ENCODE data around the gene NPAS3.

The NPAS3 gene

DNA sequence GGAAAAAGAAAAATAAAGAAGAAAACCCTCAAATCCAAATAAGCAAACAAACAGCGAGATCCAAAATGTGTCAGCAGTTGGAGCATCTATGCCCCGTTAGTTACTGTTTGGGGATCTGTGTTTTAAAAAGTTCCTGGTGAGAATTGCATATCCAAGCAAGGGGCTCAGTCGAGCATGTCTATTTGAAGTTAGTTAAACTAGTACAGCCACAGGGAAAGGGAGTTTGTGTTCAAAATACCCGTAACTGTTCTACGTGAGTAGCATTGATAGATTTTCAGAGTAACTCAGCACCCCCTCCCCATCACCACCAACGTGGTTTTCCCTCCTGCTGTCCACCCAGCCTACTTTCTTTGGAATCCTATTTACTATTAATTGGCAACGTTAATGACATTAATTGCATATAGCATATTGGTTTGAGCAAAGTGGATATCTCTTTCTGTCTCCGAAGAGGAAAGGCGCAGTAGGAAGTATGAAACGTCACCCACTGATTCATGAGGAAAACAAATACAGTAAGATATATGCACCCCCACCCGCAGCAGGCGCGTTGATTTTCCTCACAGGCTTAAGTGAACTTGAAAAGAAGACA lies 1.5 kb downstream of the NPAS3 start:
- in situ Hi-C loops (cut with MboI; ENCODE audit: low sequenced_read_pairs) = no loop called here

DNA sequence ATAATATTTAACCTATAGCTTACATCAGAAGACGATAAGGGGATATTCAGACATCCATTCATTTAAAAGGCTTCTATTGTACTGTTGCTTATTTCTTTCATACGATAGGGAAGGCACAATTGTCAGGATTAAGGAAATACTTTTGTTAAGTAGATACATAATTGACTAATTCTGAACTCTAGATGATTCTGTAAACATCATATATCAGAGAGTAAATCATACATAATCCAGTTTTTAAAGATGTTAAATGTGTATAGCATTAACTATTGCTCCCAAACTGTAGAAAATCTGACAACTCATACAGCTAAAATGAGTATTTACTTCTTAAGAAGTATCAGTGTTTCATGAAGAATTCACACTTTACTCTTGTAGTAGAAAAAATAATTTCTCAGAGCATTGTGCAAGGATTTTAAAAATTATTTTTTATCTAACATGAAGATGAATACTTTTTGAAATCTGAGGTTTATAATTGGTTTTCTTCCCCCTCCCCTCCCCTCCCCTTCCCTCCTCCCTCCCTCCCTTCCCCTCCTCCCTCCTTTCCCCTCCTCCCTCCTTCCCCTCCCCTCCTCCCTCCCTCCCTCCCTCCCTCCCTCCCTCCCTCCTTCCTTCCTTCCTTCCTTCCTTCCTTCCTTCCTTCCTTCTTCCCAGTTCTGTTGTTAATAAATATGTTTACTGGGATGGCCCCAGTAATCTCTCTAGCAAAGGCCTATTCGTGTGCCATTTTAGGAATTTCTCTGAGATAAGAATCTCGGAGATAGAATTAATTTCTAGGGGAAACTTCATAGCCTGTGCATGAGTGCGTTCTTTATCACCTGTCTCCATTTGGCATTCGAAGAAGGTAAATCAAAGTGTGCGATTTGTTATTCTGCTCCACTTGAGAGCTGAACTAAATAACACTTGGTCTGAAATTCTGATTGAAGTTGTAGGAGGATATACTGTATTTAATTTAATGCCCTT lies 2.3 kb downstream of the NPAS3 start:
- in situ Hi-C loops (cut with MboI; ENCODE audit: low sequenced_read_pairs) = no loop called here

DNA sequence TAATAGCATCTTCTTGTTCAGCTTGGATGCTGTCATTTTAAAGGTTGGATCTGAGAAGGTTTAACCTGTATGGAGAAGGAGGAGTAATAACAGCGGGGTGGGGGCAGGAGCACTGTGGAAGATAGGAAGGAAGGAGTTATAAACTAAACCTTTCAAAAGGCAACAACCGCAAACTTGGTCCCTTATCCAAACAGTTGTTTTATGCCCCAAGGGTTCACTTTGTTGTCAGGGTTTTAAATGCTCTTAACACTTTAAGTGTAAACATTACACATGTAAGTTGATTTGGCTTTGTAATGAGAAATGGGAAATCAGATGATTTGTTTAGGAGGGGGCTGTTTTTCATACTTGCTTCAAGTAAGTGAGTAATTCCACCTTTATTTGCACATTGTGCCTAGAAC lies 3.0 kb downstream of the NPAS3 start:
- in situ Hi-C loops (cut with MboI; ENCODE audit: low sequenced_read_pairs) = no loop called here

DNA sequence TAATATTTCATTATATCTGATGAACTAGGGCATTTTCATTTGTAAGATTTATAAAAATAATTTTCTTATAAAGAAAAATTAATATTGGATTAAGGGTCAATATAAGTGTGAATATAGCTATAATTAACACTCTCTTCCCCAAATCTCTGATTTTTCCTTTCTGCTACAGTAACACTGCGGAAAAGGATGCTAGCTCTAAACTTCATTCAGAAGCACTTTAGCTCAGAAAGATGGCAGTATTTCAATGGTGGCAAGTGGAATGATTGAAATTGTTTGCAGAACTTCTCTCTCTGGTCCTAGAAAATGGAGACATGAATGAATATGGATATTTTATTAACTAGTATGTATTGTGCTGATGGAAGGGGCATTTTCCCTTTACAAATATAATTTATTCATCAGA lies 8.4 kb downstream of the NPAS3 start:
- in situ Hi-C loops (cut with MboI; ENCODE audit: low sequenced_read_pairs) = no loop called here

DNA sequence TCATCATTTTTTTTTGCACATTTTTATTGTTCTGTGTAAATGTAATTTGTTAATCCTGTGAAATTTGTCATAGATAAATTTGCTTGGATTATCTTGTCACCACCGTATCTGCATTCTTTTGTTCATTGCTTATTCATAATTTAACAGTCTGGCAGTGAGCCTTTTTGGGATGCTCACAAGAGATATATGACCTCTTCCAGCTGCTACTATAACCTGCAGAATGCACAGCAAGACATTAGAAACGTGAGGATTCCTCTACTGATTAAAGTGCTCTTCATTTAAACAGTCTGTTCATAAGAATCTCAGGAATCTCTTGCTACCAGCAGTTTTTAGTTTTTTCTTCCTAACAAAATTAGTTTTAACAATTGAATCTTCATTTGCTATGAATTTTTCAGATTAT lies 9.1 kb downstream of the NPAS3 start:
- in situ Hi-C loops (cut with MboI; ENCODE audit: low sequenced_read_pairs) = no loop called here

DNA sequence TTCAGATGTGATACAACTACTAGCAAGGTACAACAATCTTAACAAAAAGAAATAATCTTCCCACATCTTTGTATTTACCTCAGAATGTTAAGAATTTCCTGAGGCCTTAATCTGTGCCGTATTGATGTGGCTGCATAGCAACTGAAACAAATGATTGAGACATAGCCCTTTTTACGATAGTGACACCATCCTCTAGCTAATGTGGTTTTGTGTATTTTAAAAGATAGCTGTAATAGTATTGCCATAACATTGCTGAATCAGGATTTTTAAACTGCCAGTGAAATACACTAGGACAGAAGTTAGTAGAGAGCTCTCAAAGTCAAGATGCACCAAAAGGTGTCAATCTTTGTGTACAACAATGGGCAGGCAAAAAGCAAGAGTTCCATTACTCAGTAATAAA lies 11.9 kb downstream of the NPAS3 start:
- in situ Hi-C loops (cut with MboI; ENCODE audit: low sequenced_read_pairs) = no loop called here

DNA sequence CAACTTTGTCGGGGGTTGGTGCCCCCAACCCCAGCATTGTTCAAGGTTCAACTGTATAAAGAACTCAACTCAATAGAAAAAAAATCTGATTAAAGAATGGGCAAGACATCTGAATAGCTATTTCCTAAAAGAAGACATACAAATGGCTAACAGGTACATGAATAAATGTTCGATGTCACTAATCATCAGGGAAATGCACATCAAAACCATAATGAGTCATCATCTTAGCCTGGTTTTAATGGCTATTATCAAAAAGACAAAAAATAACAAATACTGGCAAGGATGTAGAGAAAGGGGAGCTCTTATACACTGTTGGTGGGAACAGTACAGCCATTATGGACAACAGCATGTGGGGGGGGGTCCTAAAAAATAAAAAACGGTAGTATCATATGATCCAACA lies 28.7 kb downstream of the NPAS3 start:
- in situ Hi-C loops (cut with MboI; ENCODE audit: low sequenced_read_pairs) = no loop called here

DNA sequence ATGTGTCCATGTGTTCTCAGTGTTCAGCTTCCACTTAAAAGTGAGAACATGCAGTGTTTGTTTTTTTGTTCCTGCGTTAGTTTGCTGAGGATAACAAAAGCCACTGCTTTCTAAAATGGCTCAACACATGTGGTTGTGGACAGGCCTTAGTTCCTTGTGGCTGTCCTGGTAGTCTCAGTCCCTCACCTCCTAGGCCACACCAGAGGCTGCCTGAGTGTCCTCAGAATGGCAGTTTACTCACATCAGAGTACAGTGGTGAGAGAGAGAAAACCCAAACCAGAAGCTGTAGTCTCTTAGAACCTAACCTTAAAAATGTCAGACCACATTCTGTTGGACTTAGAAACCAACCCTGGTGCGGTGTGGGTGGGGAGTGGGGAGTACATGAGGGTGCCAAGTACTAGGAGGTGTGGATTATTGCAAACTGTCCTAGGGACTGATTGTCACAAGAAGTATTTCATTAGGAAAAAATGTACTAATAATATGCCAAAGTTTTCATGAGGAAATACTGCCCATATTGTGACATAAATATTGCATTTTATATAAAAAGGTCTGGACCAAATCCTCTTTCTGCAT lies 30.4 kb downstream of the NPAS3 start:
- in situ Hi-C loops (cut with MboI; ENCODE audit: low sequenced_read_pairs) = no loop called here

DNA sequence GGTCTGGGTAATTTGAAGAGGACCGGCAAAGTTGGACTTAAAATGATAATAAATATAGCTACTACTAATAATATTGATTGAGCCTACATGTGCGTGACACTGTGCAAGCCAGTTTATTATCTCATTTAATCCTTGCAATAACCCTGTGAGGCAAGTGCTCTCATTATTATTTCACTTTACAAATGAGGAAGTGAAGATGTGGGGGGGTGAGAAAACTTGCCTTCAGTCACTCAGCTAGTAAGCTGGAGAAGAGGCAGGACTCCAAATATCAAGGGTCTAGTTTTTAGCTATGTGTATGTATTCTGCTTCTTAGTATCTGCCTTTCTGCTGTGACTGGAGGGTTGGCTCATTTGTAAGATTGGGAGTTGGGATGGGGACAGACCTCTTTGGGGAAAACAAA lies 39.2 kb downstream of the NPAS3 start:
- in situ Hi-C loops (cut with MboI; ENCODE audit: low sequenced_read_pairs) = no loop called here

DNA sequence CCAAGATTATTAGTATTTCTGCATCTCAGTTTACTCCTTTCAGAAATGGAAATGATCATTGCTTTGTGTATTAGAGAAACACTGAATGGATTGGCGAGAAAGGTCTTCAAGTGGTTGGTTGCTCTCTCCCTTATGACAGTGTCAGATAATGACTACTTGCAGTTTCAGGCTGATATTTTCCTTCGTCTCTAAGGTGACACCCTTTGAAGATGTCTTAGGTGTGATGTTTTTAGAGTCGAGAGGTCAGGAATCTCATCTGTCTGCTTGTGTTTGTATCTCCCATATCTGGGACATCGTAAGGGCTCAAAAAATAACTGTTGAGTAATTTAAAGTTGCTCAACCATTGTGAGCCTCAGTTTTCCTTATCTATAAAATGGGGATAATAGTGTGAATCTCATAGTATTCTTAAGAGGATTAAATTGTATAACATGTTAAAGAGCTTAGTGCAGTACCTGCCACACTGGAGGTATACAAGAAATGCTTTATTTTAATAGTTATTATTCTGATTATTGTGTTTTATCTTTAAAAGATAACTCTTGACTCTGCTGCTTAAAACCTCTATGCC lies 40.1 kb downstream of the NPAS3 start:
- in situ Hi-C loops (cut with MboI; ENCODE audit: low sequenced_read_pairs) = no loop called here

DNA sequence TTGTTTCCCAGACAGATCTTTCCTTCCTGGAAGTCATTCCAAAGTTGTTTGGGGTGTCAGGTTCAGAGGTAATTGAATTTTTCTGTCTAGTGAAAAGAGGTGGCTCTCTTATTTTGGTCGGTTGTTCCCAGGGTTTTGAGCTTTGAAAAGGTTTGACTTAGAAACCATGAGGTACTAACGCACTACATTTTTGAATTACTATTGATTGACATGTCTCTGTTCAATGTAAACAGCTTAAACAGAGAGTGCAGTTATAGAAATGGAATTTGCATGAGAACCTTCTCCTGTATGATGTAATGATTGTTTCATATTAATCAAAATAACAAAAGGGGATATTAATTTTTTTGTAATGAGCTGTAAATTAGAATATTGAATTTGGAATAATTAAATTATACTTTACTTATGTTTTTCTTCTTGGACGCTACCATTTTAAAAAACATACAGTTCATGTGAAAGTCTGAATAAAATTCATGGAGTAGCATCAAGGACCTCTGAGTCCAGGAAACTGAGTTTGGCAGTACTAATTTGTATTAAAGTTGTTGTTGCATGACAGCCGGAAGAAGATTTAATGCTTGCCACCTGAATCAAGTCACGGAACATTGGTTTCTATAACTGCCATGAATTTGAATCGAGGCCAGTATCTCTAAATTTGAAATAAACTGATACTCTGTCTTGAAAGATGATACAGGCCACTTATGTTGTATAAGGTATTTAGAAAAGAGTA lies 41.7 kb downstream of the NPAS3 start:
- in situ Hi-C loops (cut with MboI; ENCODE audit: low sequenced_read_pairs) = no loop called here

DNA sequence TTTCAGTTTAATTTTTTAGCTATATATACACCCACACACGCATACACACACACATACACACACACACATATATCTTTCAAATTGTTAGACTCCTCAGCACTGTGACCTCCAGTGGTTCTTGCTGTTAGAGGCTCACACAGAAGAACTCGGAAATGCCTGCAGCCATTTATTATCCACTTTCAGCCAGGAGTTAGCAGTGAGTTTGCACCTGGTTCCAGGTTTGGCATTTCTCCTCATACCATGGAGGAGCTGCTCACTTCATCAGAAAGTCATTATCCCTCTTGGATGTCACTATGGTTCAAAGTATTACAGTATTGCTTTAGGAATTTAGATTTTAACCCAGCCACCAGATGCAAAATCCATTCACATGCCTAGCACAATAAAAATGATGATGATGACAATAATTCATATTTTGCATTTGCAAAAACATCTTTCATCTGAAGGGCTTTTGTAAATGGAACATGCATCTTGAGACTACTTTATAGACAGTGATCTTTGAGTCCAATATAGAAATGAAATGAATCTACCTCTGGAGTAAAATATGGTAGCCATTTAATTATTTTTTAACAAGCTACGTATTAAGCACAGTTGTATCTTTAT lies 42.3 kb downstream of the NPAS3 start:
- in situ Hi-C loops (cut with MboI; ENCODE audit: low sequenced_read_pairs) = no loop called here

DNA sequence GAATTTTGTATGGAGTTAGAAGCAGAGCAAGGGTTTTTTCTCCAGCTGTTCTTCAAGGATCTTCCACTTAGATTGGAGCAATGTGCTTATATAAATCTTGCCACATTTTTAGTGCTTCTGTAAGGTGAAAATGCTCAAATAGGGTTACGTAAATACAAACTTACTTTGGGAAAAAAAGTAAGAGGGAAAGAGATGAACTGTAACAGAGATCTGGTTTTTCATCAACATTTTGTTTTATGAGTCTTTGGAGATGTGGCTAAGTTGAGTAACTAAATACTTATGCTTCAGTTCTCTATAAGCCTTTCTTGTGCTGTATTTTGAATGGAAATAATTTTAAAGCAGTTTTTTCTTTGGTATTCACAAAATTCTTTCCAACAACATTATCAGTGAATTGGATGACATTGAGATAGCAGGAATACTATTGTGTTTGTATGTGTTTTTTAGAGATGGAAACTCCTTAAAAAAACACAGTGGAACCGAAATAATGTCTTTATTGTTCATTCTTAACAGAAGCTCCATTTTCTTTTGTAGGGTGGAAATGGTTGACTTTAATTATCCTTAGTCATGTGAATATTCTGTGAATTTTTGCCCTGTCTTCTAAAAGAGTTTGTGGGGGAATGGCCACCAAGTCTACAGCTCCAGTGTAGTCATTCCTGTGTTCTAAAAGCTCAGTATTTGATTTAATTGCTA lies 45.7 kb downstream of the NPAS3 start:
- in situ Hi-C loops (cut with MboI; ENCODE audit: low sequenced_read_pairs) = no loop called here

DNA sequence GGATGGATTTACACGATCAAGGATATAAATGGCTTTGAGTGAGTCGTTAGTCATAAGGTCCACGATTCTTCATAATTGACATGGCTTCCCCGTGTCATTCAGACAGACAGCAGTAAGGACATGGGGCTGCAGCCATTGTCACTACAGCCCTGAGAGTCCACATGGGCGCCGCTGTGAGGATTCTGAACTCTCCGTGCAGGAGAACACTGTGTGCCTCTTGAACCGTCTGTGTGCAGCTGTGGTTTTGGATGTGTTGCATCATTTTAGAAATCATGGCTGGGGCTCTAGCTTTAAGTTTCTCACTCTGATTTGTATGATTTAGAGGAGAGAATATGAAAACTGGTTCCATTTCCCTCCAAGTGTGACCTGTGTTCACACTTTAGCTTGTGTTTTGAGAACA lies 47.2 kb downstream of the NPAS3 start:
- in situ Hi-C loops (cut with MboI; ENCODE audit: low sequenced_read_pairs) = no loop called here

DNA sequence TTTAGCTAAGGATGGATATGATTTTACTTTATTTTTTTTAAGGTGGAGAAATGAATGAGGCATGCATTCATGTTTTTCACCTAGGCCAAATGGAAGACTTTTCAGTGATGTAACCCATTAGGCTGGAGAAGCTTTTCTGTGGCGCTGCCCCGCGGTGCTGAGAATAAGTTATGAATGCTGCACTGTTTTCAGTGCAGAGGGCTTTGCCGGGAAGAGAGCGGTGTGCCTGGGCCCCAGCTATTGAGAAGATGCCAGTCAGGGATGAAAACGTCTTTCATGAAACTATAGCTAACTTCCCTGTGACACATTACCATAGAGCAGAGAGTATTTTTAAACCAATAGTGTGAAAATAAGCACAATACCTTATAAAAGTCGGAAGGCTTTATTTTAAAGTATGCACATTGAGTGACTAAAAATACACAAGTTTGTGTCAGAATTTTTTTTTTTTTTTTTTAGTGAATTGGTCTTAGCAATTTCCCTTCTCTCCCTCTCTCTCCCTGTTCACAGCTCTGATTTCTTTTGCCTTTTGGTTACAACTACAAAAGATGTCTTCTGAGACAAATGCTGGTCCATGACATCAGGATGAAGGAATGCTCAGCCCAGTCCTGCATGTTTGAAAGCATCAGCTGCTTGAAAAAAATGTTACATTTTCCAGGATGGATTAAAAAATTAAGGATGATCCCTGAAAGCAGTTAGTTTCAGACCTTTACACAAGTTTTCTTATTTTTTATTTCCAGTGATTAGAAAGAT lies 48.3 kb downstream of the NPAS3 start:
- in situ Hi-C loops (cut with MboI; ENCODE audit: low sequenced_read_pairs) = no loop called here

DNA sequence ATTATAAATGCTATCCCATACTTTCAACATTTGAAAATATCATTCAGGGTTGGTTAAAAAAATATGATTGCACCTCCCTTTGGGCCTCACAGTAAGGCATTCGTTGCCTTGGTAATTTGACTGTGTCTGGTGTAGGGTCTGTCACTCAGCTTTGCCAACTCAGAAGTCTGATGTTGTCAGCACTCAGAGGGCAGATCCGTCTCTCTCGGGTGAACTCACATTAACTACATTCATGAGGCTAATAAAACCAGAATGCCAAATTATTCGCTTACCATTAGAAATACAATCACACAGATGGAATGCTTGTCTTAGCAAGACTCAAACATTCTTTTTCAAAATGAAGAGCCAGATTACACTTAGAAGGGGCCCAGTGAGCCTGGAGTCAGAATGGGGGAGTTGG lies 53.0 kb downstream of the NPAS3 start:
- in situ Hi-C loops (cut with MboI; ENCODE audit: low sequenced_read_pairs) = no loop called here

DNA sequence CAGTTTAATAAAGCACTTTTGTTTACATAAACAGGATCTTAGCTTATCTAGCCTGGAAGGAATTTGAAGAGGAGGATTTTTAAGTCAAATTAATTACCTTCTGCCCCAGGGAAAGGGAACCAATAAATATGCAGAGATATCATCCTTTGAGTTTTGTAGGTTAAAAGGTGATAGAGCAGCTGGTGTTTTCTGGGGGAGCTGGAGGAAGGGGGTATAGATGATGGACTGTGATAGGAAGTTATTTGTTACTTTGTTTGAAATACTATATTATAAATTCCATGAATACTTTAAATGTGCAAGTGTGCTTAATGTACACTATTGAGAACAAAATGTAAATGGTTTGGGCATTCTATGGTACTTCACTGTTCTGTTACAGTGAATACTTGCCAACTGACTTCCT lies 55.2 kb downstream of the NPAS3 start:
- in situ Hi-C loops (cut with MboI; ENCODE audit: low sequenced_read_pairs) = no loop called here

DNA sequence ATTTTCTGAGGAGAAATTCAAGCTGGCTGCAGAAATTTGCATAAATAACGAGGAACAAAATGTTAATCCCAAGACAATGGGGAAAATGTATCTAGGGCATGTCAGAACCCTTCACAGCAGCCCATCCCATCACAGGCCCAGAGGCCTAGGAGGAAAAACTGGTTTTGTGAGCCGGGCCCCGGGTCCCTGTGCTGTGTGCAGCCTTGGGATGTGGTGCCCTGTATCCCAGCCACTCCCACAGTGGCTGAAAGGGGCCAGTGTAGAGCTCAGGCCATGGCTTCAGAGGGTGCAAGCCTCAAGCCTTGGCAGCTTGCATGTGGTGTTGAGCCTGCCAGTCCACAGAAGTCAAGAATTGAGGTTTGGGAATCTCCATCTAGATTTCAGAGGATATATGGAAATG lies 57.7 kb downstream of the NPAS3 start:
- in situ Hi-C loops (cut with MboI; ENCODE audit: low sequenced_read_pairs) = no loop called here

DNA sequence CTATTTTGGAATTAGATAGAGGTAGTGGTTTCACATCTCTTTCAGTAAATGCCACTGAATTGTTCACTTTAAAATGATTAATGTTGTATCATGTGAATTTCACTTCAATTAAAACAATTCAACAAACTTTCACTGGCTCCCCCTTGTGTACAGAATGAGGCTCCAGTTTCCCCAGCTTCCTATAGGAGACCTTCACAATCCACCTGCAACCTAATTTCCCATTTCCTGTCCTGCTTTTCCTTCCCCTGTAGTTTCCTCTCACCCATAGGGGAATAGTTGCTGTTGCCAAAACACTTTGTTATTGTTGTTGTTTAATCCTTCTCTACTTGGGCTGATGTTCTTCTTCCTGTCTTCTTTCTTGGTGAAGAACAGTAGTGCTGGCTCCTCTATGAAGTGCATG lies 59.8 kb downstream of the NPAS3 start:
- in situ Hi-C loops (cut with MboI; ENCODE audit: low sequenced_read_pairs) = no loop called here

DNA sequence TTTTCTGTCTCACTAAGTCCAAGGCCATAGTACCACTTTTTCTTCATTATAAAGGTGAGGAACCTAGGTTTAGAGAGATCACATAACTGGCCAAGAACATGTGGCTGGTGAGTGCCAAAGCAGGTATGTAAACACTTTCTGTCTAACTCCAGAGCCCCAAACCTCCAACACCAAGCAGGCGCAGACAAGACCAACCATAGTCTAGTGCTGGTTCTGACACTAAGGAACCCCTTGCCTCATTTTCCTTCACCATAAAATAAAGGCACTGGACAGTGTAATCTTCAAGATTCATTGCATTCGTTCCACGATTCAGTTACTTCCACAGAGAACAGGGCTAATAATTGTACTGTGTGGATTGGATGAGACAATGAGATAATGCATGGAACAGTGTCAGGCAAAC lies 71.0 kb downstream of the NPAS3 start:
- in situ Hi-C loops (cut with MboI; ENCODE audit: low sequenced_read_pairs) = no loop called here
